Tracheal epithelial cell (primary cell): ENCODE measurements around the gene ACSL1. TPM values are rescaled to one million over a fixed set of nuclear protein-coding genes. Genes with fewer than 3 reads are reported as not detected.

Experiments
- total RNA-seq: library from RNA; depleted of rRNA; stranded (reverse); fragments of >200 nt; gene quantifications from 2 replicates; pipeline ENCODE4 v1.2.1, GENCODE V29; 2014

The ACSL1 gene
- total RNA-seq: 75.4 and 100.0 TPM in 2 replicates

GRCh38 chr4:184825896-184826690 lies at the start of gene ACSL1:
ACSL1 (minus strand) TSS chr4:184825968; CDS start chr4:184803514, 22,454 bp downstream.

DNA sequence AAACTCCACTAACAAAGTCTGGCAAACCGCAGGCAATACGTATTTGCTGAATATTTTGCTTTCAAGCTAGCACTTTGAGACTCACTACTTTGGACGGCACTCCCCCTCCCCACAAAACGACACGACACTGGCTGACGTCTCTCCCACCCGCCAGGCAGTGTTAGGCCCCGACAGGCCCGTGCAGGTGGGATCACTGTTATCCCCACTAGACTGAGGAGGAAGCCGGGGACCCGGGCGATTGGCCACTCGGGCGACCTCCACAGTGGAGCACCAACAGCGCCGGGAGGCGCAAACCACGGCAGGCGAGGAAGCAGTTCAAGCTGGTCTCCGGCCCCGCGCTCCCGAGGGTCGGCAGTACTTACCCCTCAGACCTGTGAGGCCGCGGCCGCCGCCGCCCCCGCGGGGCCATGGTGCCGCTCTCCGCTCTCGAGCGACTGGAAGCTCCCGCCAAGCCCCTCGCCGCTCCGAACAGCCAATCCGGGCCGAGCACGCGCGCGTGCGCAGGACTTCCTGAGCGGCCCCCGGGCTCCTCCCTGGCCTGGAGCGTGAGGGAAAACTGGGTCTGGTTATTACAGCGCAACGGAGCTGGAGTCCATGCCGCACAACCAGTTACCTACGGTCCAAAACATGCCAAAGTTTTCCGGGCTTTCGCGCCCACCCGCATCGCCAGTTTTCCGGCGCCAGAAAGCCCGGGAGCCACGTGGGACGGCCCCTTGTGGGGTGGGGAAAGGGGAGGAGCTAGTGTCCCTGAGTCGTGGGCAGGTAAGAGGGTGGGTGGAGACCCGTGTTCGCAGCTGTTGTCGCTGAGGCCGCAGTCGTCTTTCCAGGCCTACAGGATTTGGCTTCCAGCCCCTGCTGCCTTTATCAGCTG lies 91.9 kb downstream of the ACSL1 start, which contains the start of gene CENPU:
CENPU (minus strand) TSS at position 443 of the 871 bp plus-strand sequence; CDS start at position 409, 34 bp downstream.

Other genes starting within 250 kb of the ACSL1 start
- 27.9 and 44.6 TPM in 2 replicates for gene CASP3, start 176.5 kb downstream of the ACSL1 start, total RNA-seq
- gene PRIMPOL, start 176.2 kb downstream of the ACSL1 start, total RNA-seq: 8.5 and 10.6 TPM in 2 replicates
- 2.6 and 5.3 TPM in 2 replicates for gene CENPU, start 91.9 kb downstream of the ACSL1 start, total RNA-seq
- not detected in 2 replicates for gene HELT, start 192.5 kb upstream of the ACSL1 start, total RNA-seq